ENCODE measurements around the gene DGLUCY.
"Not testable (repeated sequence)": the region's sequence is repeated elsewhere in the genome, so short reads cannot be mapped to it uniquely, and the experiment has no call there.

Gene DGLUCY

DNA sequence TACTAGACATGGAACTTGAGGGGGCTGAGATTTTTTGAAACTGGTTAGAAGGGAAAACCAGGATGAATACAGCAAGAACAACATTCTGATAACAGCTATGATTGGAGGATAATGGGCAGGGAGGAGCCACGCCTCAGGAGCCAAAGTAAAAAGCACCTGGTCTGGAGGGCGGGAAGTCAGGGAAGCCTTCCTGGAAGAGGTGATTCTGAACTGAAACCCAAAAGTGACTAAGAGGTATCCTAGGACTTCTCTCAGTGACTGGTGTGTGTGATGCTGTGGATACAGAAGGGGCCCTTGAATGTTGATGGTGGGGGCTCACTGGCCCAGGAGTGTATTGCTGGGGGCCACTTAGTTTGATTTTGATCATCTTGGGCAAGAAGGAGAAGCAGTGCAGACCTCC lies 149.5 kb downstream of the DGLUCY start:
- peaks cover 5% of the 10 kb centered on the region for H3K27me3 ChIP-seq (replicated peaks)
- no peaks in the 10 kb centered on the region for H3K36me3 ChIP-seq (replicated peaks)
- no peak overlapping the region for H3K4me3 ChIP-seq (ENCODE audit: low read depth, low read length)
- H3K27ac ChIP-seq: no peak overlapping the region
- in situ Hi-C loops (cut with HindIII; ENCODE audit: low pct_ligation_motif_present, low sequenced_read_pairs): no loop called here
- DNase-seq: no peak
- TF ChIP-seq, protein P1, sequence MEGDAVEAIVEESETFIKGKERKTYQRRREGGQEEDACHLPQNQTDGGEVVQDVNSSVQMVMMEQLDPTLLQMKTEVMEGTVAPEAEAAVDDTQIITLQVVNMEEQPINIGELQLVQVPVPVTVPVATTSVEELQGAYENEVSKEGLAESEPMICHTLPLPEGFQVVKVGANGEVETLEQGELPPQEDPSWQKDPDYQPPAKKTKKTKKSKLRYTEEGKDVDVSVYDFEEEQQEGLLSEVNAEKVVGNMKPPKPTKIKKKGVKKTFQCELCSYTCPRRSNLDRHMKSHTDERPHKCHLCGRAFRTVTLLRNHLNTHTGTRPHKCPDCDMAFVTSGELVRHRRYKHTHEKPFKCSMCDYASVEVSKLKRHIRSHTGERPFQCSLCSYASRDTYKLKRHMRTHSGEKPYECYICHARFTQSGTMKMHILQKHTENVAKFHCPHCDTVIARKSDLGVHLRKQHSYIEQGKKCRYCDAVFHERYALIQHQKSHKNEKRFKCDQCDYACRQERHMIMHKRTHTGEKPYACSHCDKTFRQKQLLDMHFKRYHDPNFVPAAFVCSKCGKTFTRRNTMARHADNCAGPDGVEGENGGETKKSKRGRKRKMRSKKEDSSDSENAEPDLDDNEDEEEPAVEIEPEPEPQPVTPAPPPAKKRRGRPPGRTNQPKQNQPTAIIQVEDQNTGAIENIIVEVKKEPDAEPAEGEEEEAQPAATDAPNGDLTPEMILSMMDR (IDR thresholded peaks at IDR 0.05; ENCODE audit: low read depth, low read length, missing control alignments): no peak

- H3K36me3 ChIP-seq (replicated peaks): no peaks in the 10 kb centered on the region
- TF ChIP-seq, protein P1 (IDR thresholded peaks at IDR 0.05; ENCODE audit: low read depth, low read length, missing control alignments): no peak
- no peak overlapping the region for H3K27ac ChIP-seq
- peaks cover 5% of the 10 kb centered on the region for H3K27me3 ChIP-seq (replicated peaks)
- in situ Hi-C loops (cut with HindIII; ENCODE audit: low pct_ligation_motif_present, low sequenced_read_pairs): no loop called here
- DNase-seq: no peak
- H3K4me3 ChIP-seq (ENCODE audit: low read depth, low read length): peak overlapping the region; percentile 37
Measured at GRCh38 chr14:91264151-91265150, 150.6 kb downstream of the DGLUCY start.

- no peak for DNase-seq
- no peak overlapping the region for H3K27ac ChIP-seq
- in situ Hi-C loops (cut with HindIII; ENCODE audit: low pct_ligation_motif_present, low sequenced_read_pairs): no loop called here
Measured at GRCh38 chr14:91265404-91265803, 151.5 kb downstream of the DGLUCY start.

DNA sequence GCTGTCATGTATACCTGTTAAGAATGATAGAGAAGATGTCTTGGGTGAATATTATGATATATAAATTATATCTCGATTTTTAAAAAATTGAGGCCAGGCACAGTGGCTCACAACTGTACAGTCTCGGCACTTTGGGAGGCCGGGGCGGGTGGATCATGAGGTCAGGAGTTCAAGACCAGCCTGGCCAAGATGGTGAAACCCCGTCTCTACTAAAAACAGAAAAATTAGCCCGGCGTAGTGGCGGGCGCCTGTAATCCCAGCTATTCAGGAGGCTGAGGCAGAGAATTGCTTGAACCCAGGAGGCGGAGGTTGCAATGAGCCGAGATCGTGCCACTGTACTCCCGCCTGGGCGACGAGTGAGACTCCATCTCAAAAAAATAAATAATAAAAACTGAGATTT lies 152.4 kb downstream of the DGLUCY start:
- H3K36me3 ChIP-seq (replicated peaks); DNase-seq; H3K27me3 ChIP-seq (replicated peaks); in situ Hi-C loops (cut with HindIII; ENCODE audit: low pct_ligation_motif_present, low sequenced_read_pairs); H3K4me3 ChIP-seq (ENCODE audit: low read depth, low read length); H3K27ac ChIP-seq: not testable (repeated sequence)

More at GRCh38 chr14:91265404-91265803, 151.5 kb downstream of the DGLUCY start:
- H3K4me3 ChIP-seq (ENCODE audit: low read depth, low read length): no peak overlapping the region
- TF ChIP-seq, protein P1 (IDR thresholded peaks at IDR 0.05; ENCODE audit: low read depth, low read length, missing control alignments): no peak
- no peaks in the 10 kb centered on the region for H3K36me3 ChIP-seq (replicated peaks)
- peaks cover 5% of the 10 kb centered on the region for H3K27me3 ChIP-seq (replicated peaks)

DNA sequence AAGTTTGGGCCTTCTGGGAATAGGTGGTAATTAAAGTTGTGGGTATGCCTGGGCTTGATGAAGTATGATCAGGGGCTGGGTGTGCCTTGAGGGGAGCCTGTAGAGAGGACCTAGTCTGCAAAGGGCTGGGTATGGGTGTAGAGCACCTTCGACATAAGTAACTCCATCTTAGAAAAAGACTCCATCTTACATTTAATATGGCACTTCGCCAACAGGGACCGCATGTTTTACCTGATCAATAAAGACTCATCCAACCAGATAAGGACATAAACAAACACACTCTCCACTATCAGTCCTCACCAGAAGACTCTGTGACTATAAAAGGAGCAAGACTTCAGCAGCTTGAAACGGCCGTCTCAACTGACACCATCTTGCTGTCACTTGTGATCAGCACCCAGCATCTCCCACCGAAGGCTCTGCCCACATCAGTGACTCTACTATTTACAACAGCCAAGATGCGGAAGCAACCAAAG lies 154.1 kb downstream of the DGLUCY start:
- Histone ChIP-seq H3K27ac (no peak overlapping the region), H3K4me3 (ENCODE audit: low read depth, low read length) (no peak overlapping the region), H3K36me3 (replicated peaks) (no peaks in the 10 kb centered on the region), H3K27me3 (replicated peaks) (peaks cover 5% of the 10 kb centered on the region)
- in situ Hi-C loops (cut with HindIII; ENCODE audit: low pct_ligation_motif_present, low sequenced_read_pairs): no loop called here
- DNase-seq: no peak
- TF ChIP-seq, protein P1 (IDR thresholded peaks at IDR 0.05; ENCODE audit: low read depth, low read length, missing control alignments): no peak

Data from brain microvascular endothelial cell (primary cell).